Glomerular endothelial cell (primary cell): ENCODE data around the gene WFIKKN1. TPM values are rescaled to one million over a fixed set of nuclear protein-coding genes. Genes with fewer than 3 reads are reported as not detected.

Experiments used
- DNase-seq: peaks from one replicate; pipeline ENCODE4 v3.0.0-alpha.2; 2011; ENCODE audit warnings: low read depth, low spot score; ENCODE audit errors: extremely low read depth
- total RNA-seq: library from RNA; depleted of rRNA; stranded (reverse); fragments of >200 nt; gene quantifications from 2 replicates; pipeline ENCODE4 v1.2.3, GENCODE V29; 2015

The WFIKKN1 gene
- total RNA-seq, 1 donor from 2014 or later = 0.06 TPM

- no peak for DNase-seq
Observed at GRCh38 chr16:682493-683395, 52.0 kb downstream of the WFIKKN1 start.

GRCh38 chr16:683396-684070 is 52.7 kb downstream of the WFIKKN1 start:
- no peak for DNase-seq

Other genes starting within 250 kb of the WFIKKN1 start
- 162 and 197 TPM in 2 replicates for gene PGAP6, start 249.0 kb upstream of the WFIKKN1 start, total RNA-seq
- 147 and 203 TPM in 2 replicates for gene NME4, start 233.8 kb upstream of the WFIKKN1 start, total RNA-seq
- 29.1 and 35.9 TPM in 2 replicates for gene DECR2, start 229.1 kb upstream of the WFIKKN1 start, total RNA-seq
- 41.2 and 53.8 TPM in 2 replicates for gene RAB11FIP3, start 205.3 kb upstream of the WFIKKN1 start, total RNA-seq
- 57.0 and 72.5 TPM in 2 replicates for gene CAPN15, start 103.3 kb upstream of the WFIKKN1 start, total RNA-seq
- not detected in 2 replicates for gene PRR35, start 70.6 kb upstream of the WFIKKN1 start, total RNA-seq
- gene NHLRC4, start 64.0 kb upstream of the WFIKKN1 start, total RNA-seq = 2.7 and 3.3 TPM in 2 replicates
- gene PIGQ, start 61.0 kb upstream of the WFIKKN1 start, total RNA-seq = 34.6 and 69.5 TPM in 2 replicates
- 17.6 and 25.1 TPM in 2 replicates for gene RAB40C, start 40.9 kb upstream of the WFIKKN1 start, total RNA-seq
- gene METTL26, start 5.3 kb downstream of the WFIKKN1 start, total RNA-seq = 163 and 315 TPM in 2 replicates
- 24.1 and 25.7 TPM in 2 replicates for gene MCRIP2, start 10.8 kb downstream of the WFIKKN1 start, total RNA-seq
- 17.4 and 21.2 TPM in 2 replicates for gene WDR90, start 18.4 kb downstream of the WFIKKN1 start, total RNA-seq
- 48.3 and 78.9 TPM in 2 replicates for gene RHOT2, start 37.1 kb downstream of the WFIKKN1 start, total RNA-seq
- 0.34 and 1.6 TPM in 2 replicates for gene RHBDL1, start 44.7 kb downstream of the WFIKKN1 start, total RNA-seq
- 159 and 240 TPM in 2 replicates for gene STUB1, start 49.4 kb downstream of the WFIKKN1 start, total RNA-seq
- gene JMJD8, start 53.3 kb downstream of the WFIKKN1 start, total RNA-seq = 60.4 and 70.8 TPM in 2 replicates
- gene WDR24, start 59.4 kb downstream of the WFIKKN1 start, total RNA-seq = 9.9 and 12.5 TPM in 2 replicates
- 1.6 TPM in 2 replicates for gene FBXL16, start 74.8 kb downstream of the WFIKKN1 start, total RNA-seq
- 54.4 and 134 TPM in 2 replicates for gene METRN, start 84.1 kb downstream of the WFIKKN1 start, total RNA-seq
- gene ANTKMT, start 90.2 kb downstream of the WFIKKN1 start, total RNA-seq = 45.4 and 53.0 TPM in 2 replicates
- gene CCDC78, start 95.5 kb downstream of the WFIKKN1 start, total RNA-seq = 0.41 and 3.9 TPM in 2 replicates
- 8.2 and 12.8 TPM in 2 replicates for gene HAGHL, start 96.1 kb downstream of the WFIKKN1 start, total RNA-seq
- gene CIAO3, start 110.0 kb downstream of the WFIKKN1 start, total RNA-seq = 33.7 and 34.3 TPM in 2 replicates
- 2.1 and 2.4 TPM in 2 replicates for gene MSLN, start 129.7 kb downstream of the WFIKKN1 start, total RNA-seq
- 35.9 and 42.1 TPM in 2 replicates for gene RPUSD1, start 157.4 kb downstream of the WFIKKN1 start, total RNA-seq
- 7.3 and 24.3 TPM in 2 replicates for gene CHTF18, start 157.6 kb downstream of the WFIKKN1 start, total RNA-seq
- gene GNG13, start 169.7 kb downstream of the WFIKKN1 start, total RNA-seq = not detected in 2 replicates